ENCODE measurements around the gene ARPC4. TPM values are rescaled to one million over a fixed set of nuclear protein-coding genes. Genes with fewer than 3 reads are reported as not detected.

ARPC4 gene
- total RNA-seq, 6 experiments from 2014 or later: 42.0 to 80.3 (median 57.3) TPM

GRCh38 chr3:9834520-9835380 lies 41.9 kb downstream of the ARPC4 start:
- DNase-seq: no peak

DNA sequence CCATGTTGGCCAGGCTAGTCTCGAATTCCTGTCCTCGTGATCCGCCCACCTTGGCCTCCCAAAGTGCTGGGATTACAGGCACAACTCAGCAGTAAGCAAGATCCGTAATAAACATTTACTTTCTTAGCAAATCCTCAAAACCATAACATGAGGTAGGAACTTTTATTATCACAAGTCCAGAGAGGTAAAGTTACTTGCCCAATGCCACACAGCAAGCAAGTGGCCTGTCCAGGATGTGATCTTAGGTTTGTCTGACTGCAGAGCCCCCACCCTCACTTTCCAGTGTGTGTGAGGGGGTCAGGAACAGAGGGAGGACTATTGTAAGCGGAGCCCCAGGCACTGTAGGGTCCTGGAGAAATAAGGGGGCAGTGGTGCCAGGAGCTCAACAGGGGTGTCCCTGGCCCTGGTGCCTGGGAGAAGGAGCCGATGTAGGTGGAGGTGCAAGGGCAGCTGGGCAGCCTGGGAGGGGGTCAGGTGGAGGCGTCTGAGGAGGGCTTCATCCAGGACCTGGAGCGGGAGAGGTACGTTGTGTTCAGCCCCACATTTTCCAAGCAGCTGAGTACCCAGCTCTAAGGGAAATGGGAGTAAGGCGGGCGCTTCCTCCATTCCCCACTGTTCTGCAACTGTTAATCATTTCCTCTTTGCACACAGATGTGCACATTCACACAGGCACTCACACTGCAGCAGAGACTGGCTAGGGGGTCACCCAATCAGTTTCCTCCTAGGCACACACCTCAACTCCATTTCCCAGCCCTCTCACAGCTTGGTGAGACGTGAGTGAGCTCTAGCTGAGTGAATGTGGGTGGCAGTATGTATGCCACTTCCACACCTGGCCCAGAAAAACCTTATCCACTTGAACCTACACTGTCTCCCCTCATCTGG lies 45.1 kb downstream of the ARPC4 start:
- ATAC-seq (no peak), DNase-seq (no peak)
- Histone ChIP-seq H3K27ac (no peak overlapping the region), H3K9me3 (no peaks in the 10 kb centered on the region), H3K27me3 (no peaks in the 10 kb centered on the region), H3K4me1 (peaks cover 0 to 3% (median 0%) of the 10 kb centered on the region in 4 donors), H3K36me3 (peaks cover 0 to 19% (median 7%) of the 10 kb centered on the region in 4 donors), H3K4me3 (no peak overlapping the region)
- intact Hi-C loops (cut with DNase I): no loop called here
- 81% methylated on average over 6 of the region's 12 CpGs for WGBS (ENCODE audit: insufficient coverage, low coverage, low lambda C conversion rate, missing lambda C conversion rate)
- TF ChIP-seq, protein P1, sequence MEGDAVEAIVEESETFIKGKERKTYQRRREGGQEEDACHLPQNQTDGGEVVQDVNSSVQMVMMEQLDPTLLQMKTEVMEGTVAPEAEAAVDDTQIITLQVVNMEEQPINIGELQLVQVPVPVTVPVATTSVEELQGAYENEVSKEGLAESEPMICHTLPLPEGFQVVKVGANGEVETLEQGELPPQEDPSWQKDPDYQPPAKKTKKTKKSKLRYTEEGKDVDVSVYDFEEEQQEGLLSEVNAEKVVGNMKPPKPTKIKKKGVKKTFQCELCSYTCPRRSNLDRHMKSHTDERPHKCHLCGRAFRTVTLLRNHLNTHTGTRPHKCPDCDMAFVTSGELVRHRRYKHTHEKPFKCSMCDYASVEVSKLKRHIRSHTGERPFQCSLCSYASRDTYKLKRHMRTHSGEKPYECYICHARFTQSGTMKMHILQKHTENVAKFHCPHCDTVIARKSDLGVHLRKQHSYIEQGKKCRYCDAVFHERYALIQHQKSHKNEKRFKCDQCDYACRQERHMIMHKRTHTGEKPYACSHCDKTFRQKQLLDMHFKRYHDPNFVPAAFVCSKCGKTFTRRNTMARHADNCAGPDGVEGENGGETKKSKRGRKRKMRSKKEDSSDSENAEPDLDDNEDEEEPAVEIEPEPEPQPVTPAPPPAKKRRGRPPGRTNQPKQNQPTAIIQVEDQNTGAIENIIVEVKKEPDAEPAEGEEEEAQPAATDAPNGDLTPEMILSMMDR (IDR thresholded peaks at IDR 0.05): no peak
- no peak for TF ChIP-seq POLR2A (IDR thresholded peaks at IDR 0.05)

More at GRCh38 chr3:9834520-9835380, 41.9 kb downstream of the ARPC4 start:
- WGBS (ENCODE audit: insufficient coverage, low coverage, low lambda C conversion rate, missing lambda C conversion rate): 82% methylated on average over 9 of the region's 18 CpGs
- no peaks in the 10 kb centered on the region for H3K9me3 ChIP-seq
- ATAC-seq: peak in 1 of 4 donors; percentile 9
- H3K36me3 ChIP-seq: peaks cover 0 to 6% (median 0%) of the 10 kb centered on the region in 4 donors
- no peak overlapping the region for H3K4me3 ChIP-seq
- intact Hi-C loops (cut with DNase I): no loop called here
- no peaks in the 10 kb centered on the region for H3K27me3 ChIP-seq
- TF ChIP-seq, protein P1 (IDR thresholded peaks at IDR 0.05): no peak
- TF ChIP-seq POLR2A (IDR thresholded peaks at IDR 0.05): no peak
- no peaks in the 10 kb centered on the region for H3K4me1 ChIP-seq
- H3K27ac ChIP-seq: no peak overlapping the region

- WGBS (ENCODE audit: insufficient coverage, low coverage, low lambda C conversion rate, missing lambda C conversion rate): 88% methylated on average over 1 of the region's 4 CpGs
- peaks cover 0 to 19% (median 7%) of the 10 kb centered on the region in 4 donors for H3K36me3 ChIP-seq
- TF ChIP-seq, protein P1 (IDR thresholded peaks at IDR 0.05): no peak
- TF ChIP-seq POLR2A (IDR thresholded peaks at IDR 0.05): no peak
- no peak for ATAC-seq
- no peak for DNase-seq
- no peak overlapping the region for H3K4me3 ChIP-seq
- no peak overlapping the region for H3K27ac ChIP-seq
- H3K4me1 ChIP-seq: peaks cover 0 to 7% (median 0%) of the 10 kb centered on the region in 4 donors
- H3K9me3 ChIP-seq: no peaks in the 10 kb centered on the region
- intact Hi-C loops (cut with DNase I): no loop called here
- no peaks in the 10 kb centered on the region for H3K27me3 ChIP-seq
These were observed 46.0 kb downstream of the ARPC4 start for GRCh38 chr3:9838856-9839255.

- ATAC-seq: no peak
- Histone ChIP-seq H3K36me3 (peaks cover 0 to 14% (median 7%) of the 10 kb centered on the region in 4 donors), H3K27ac (no peak overlapping the region), H3K4me3 (no peak overlapping the region), H3K4me1 (peaks cover 0 to 7% (median 1%) of the 10 kb centered on the region in 4 donors), H3K27me3 (no peaks in the 10 kb centered on the region), H3K9me3 (no peaks in the 10 kb centered on the region)
- no peak for TF ChIP-seq POLR2A (IDR thresholded peaks at IDR 0.05)
- TF ChIP-seq, protein P1 (IDR thresholded peaks at IDR 0.05): no peak
- DNase-seq: no peak
- intact Hi-C loops (cut with DNase I): no loop called here
- WGBS (ENCODE audit: insufficient coverage, low coverage, low lambda C conversion rate, missing lambda C conversion rate): 84% methylated on average over 8 of the region's 8 CpGs
These were observed 48.1 kb downstream of the ARPC4 start for GRCh38 chr3:9841015-9841414.
